ENCODE results near the gene TCF20. TPM values are rescaled to one million over a fixed set of nuclear protein-coding genes. Genes with fewer than 3 reads are reported as not detected.

Gene TCF20
- total RNA-seq = 82.9 and 83.9 TPM in 2 replicates

- H3K4me3 Mint-ChIP-seq = peak within 1 kb of the TSS; percentile 90
- intact Hi-C loops (cut with micrococcal nuclease) = no loop called here
- peak; percentile 73 for DNase-seq (ENCODE audit: low spot score)
- no peaks in the 10 kb centered on the region for H3K27me3 Mint-ChIP-seq (ENCODE audit: insufficient read depth)
- peaks cover 19% of the 10 kb centered on the region for H3K36me3 Mint-ChIP-seq (ENCODE audit: low read depth)
- peak within 1 kb of the TSS; percentile 87 for H3K27ac Mint-ChIP-seq
- no peaks in the 10 kb centered on the region for H3K9me3 Mint-ChIP-seq
- H3K4me1 Mint-ChIP-seq (ENCODE audit: low read depth) = peaks cover 27% of the 10 kb centered on the region
Measured at GRCh38 chr22:42270510-42271190, at the start of gene TCF20. Gene TCF20, minus strand, starts transcription at chr22:42270653. Its CDS starts 55,348 bp downstream, at chr22:42215305.

- Mint-ChIP-seq H3K9me3 (no peaks in the 10 kb centered on the region), H3K4me3 (no peak overlapping the region), H3K27ac (no peak overlapping the region), H3K27me3 (ENCODE audit: insufficient read depth) (peaks cover 5% of the 10 kb centered on the region), H3K4me1 (ENCODE audit: low read depth) (peaks cover 9% of the 10 kb centered on the region), H3K36me3 (ENCODE audit: low read depth) (no peaks in the 10 kb centered on the region)
- no peak for DNase-seq (ENCODE audit: low spot score)
- intact Hi-C loops (cut with micrococcal nuclease) = no loop called here
Measured at GRCh38 chr22:42319386-42319785, 48.9 kb upstream of the TCF20 start.

GRCh38 chr22:42318967-42319366 is 48.5 kb upstream of the TCF20 start:
- Mint-ChIP-seq H3K36me3 (ENCODE audit: low read depth) (no peaks in the 10 kb centered on the region), H3K27ac (no peak overlapping the region), H3K4me1 (ENCODE audit: low read depth) (peaks cover 13% of the 10 kb centered on the region), H3K9me3 (no peaks in the 10 kb centered on the region), H3K4me3 (no peak overlapping the region), H3K27me3 (ENCODE audit: insufficient read depth) (peaks cover 5% of the 10 kb centered on the region)
- DNase-seq (ENCODE audit: low spot score) = no peak
- intact Hi-C loops (cut with micrococcal nuclease) = no loop called here

- intact Hi-C loops (cut with micrococcal nuclease) = no loop called here
- DNase-seq (ENCODE audit: low spot score) = no peak
- H3K4me3 Mint-ChIP-seq = no peak overlapping the region
- H3K9me3 Mint-ChIP-seq = no peaks in the 10 kb centered on the region
- H3K27ac Mint-ChIP-seq = no peak overlapping the region
- H3K27me3 Mint-ChIP-seq (ENCODE audit: insufficient read depth) = peaks cover 2% of the 10 kb centered on the region
- peaks cover 16% of the 10 kb centered on the region for H3K4me1 Mint-ChIP-seq (ENCODE audit: low read depth)
- H3K36me3 Mint-ChIP-seq (ENCODE audit: low read depth) = no peaks in the 10 kb centered on the region
Measured at GRCh38 chr22:42317691-42318547, 47.5 kb upstream of the TCF20 start.

- DNase-seq (ENCODE audit: low spot score) = no peak
- H3K9me3 Mint-ChIP-seq = no peaks in the 10 kb centered on the region
- H3K27ac Mint-ChIP-seq = no peak overlapping the region
- intact Hi-C loops (cut with micrococcal nuclease) = no loop called here
- peaks cover 2% of the 10 kb centered on the region for H3K27me3 Mint-ChIP-seq (ENCODE audit: insufficient read depth)
- H3K36me3 Mint-ChIP-seq (ENCODE audit: low read depth) = no peaks in the 10 kb centered on the region
- peaks cover 17% of the 10 kb centered on the region for H3K4me1 Mint-ChIP-seq (ENCODE audit: low read depth)
- no peak overlapping the region for H3K4me3 Mint-ChIP-seq
Measured at GRCh38 chr22:42317008-42317407, 46.6 kb upstream of the TCF20 start.

- intact Hi-C loops (cut with micrococcal nuclease) = loop anchor here (2.0 kb wide), 1 partner anchor 147 kb away; no protein-coding TSS in a partner anchor
- Mint-ChIP-seq H3K27ac (no peak overlapping the region), H3K4me1 (ENCODE audit: low read depth) (peaks cover 21% of the 10 kb centered on the region), H3K27me3 (ENCODE audit: insufficient read depth) (peaks cover 1% of the 10 kb centered on the region), H3K4me3 (no peak overlapping the region), H3K36me3 (ENCODE audit: low read depth) (no peaks in the 10 kb centered on the region), H3K9me3 (no peaks in the 10 kb centered on the region)
- DNase-seq (ENCODE audit: low spot score) = no peak
Measured at GRCh38 chr22:42315392-42315756, 44.9 kb upstream of the TCF20 start.

GRCh38 chr22:42314709-42315391 is 44.4 kb upstream of the TCF20 start:
- Mint-ChIP-seq H3K27me3 (ENCODE audit: insufficient read depth) (no peaks in the 10 kb centered on the region), H3K27ac (no peak overlapping the region), H3K4me3 (no peak overlapping the region), H3K36me3 (ENCODE audit: low read depth) (no peaks in the 10 kb centered on the region), H3K9me3 (no peaks in the 10 kb centered on the region), H3K4me1 (ENCODE audit: low read depth) (peaks cover 21% of the 10 kb centered on the region)
- no peak for DNase-seq (ENCODE audit: low spot score)
- intact Hi-C loops (cut with micrococcal nuclease) = loop anchor here (1.0 to 2.0 kb wide), 3 partner anchors 146 to 349 kb away; no protein-coding TSS in a partner anchor

- H3K27ac Mint-ChIP-seq = no peak overlapping the region
- peak; percentile 28 for DNase-seq (ENCODE audit: low spot score)
- H3K4me3 Mint-ChIP-seq = no peak overlapping the region
- no peaks in the 10 kb centered on the region for H3K36me3 Mint-ChIP-seq (ENCODE audit: low read depth)
- intact Hi-C loops (cut with micrococcal nuclease) = loop anchor here (1.0 to 2.0 kb wide), 3 partner anchors 145 to 348 kb away; no protein-coding TSS in a partner anchor
- no peaks in the 10 kb centered on the region for H3K9me3 Mint-ChIP-seq
- H3K27me3 Mint-ChIP-seq (ENCODE audit: insufficient read depth) = no peaks in the 10 kb centered on the region
- peaks cover 21% of the 10 kb centered on the region for H3K4me1 Mint-ChIP-seq (ENCODE audit: low read depth)
Measured at GRCh38 chr22:42313804-42314581, 43.5 kb upstream of the TCF20 start.

- H3K27ac Mint-ChIP-seq = peak overlapping the region; percentile 18
- no peak overlapping the region for H3K4me3 Mint-ChIP-seq
- peaks cover 21% of the 10 kb centered on the region for H3K4me1 Mint-ChIP-seq (ENCODE audit: low read depth)
- intact Hi-C loops (cut with micrococcal nuclease) = no loop called here
- DNase-seq (ENCODE audit: low spot score) = no peak
- H3K36me3 Mint-ChIP-seq (ENCODE audit: low read depth) = no peaks in the 10 kb centered on the region
- H3K9me3 Mint-ChIP-seq = no peaks in the 10 kb centered on the region
- no peaks in the 10 kb centered on the region for H3K27me3 Mint-ChIP-seq (ENCODE audit: insufficient read depth)
Measured at GRCh38 chr22:42313204-42313603, 42.8 kb upstream of the TCF20 start.

GRCh38 chr22:42310291-42311015 is 40.0 kb upstream of the TCF20 start:
- H3K36me3 Mint-ChIP-seq (ENCODE audit: low read depth) = no peaks in the 10 kb centered on the region
- H3K4me1 Mint-ChIP-seq (ENCODE audit: low read depth) = peaks cover 21% of the 10 kb centered on the region
- DNase-seq (ENCODE audit: low spot score) = no peak
- H3K4me3 Mint-ChIP-seq = no peak overlapping the region
- H3K9me3 Mint-ChIP-seq = no peaks in the 10 kb centered on the region
- H3K27ac Mint-ChIP-seq = no peak overlapping the region
- intact Hi-C loops (cut with micrococcal nuclease) = no loop called here
- H3K27me3 Mint-ChIP-seq (ENCODE audit: insufficient read depth) = no peaks in the 10 kb centered on the region

- Mint-ChIP-seq H3K27ac (no peak overlapping the region), H3K9me3 (no peaks in the 10 kb centered on the region), H3K27me3 (ENCODE audit: insufficient read depth) (peaks cover 4% of the 10 kb centered on the region), H3K36me3 (ENCODE audit: low read depth) (no peaks in the 10 kb centered on the region), H3K4me3 (no peak overlapping the region), H3K4me1 (ENCODE audit: low read depth) (peaks cover 16% of the 10 kb centered on the region)
- no peak for DNase-seq (ENCODE audit: low spot score)
- intact Hi-C loops (cut with micrococcal nuclease) = loop anchor here (10.0 kb wide), 1 partner anchor 65 kb away; no protein-coding TSS in a partner anchor
Measured at GRCh38 chr22:42309865-42310264, 39.4 kb upstream of the TCF20 start.
